Pulmonary artery endothelial cell (primary cell): ENCODE results near the gene RNASEH2A. TPM values are rescaled to one million over a fixed set of nuclear protein-coding genes. Genes with fewer than 3 reads are reported as not detected.

ENCODE experiments used
- DNase-seq: peaks from one replicate; pipeline ENCODE4 v3.0.0-alpha.2; 2011; ENCODE audit warnings: low read depth, low spot score
- total RNA-seq: library from RNA; depleted of rRNA; stranded (reverse); fragments of >200 nt; gene quantifications from 2 replicates; pipeline ENCODE4 v1.2.3, GENCODE V29; 2014

RNASEH2A gene
- total RNA-seq, 1 donor from 2014 or later = 34.7 TPM

GRCh38 chr19:12858041-12858928 is 51.9 kb downstream of the RNASEH2A start:
- no peak for DNase-seq

- DNase-seq = no peak
Measured at GRCh38 chr19:12859546-12859945, 53.2 kb downstream of the RNASEH2A start.

Other genes with a start within 250 kb of the RNASEH2A start
- 6.0 and 9.7 TPM in 2 replicates for gene ZNF490, start 195.8 kb upstream of the RNASEH2A start, total RNA-seq
- gene ZNF791, start 195.7 kb upstream of the RNASEH2A start, total RNA-seq = 17.4 and 19.4 TPM in 2 replicates
- 27.1 and 41.5 TPM in 2 replicates for gene MAN2B1, start 139.8 kb upstream of the RNASEH2A start, total RNA-seq
- gene WDR83, start 139.8 kb upstream of the RNASEH2A start, total RNA-seq = 7.5 and 10.9 TPM in 2 replicates
- gene DHPS, start 124.7 kb upstream of the RNASEH2A start, total RNA-seq = 58.6 and 60.9 TPM in 2 replicates
- not detected in 2 replicates for gene GNG14, start 118.6 kb upstream of the RNASEH2A start, total RNA-seq
- 8.4 and 14.8 TPM in 2 replicates for gene FBXW9, start 110.0 kb upstream of the RNASEH2A start, total RNA-seq
- 23.9 and 31.4 TPM in 2 replicates for gene TNPO2, start 82.7 kb upstream of the RNASEH2A start, total RNA-seq
- 161 and 169 TPM in 2 replicates for gene TRIR, start 71.9 kb upstream of the RNASEH2A start, total RNA-seq
- gene GET3, start 69.1 kb upstream of the RNASEH2A start, total RNA-seq = 113 and 115 TPM in 2 replicates
- gene BEST2, start 54.8 kb upstream of the RNASEH2A start, total RNA-seq = not detected in 2 replicates
- gene HOOK2, start 31.0 kb upstream of the RNASEH2A start, total RNA-seq = 11.4 and 11.5 TPM in 2 replicates
- 33.4 and 41.1 TPM in 2 replicates for gene JUNB, start 15.1 kb upstream of the RNASEH2A start, total RNA-seq
- gene PRDX2, start 4.8 kb upstream of the RNASEH2A start, total RNA-seq = 186 and 250 TPM in 2 replicates
- 0.13 TPM in 1 of 2 replicates, not detected in the other for gene THSD8, start 4.5 kb upstream of the RNASEH2A start, total RNA-seq
- not detected in 2 replicates for gene RTBDN, start 28.0 kb downstream of the RNASEH2A start, total RNA-seq
- gene MAST1, start 31.9 kb downstream of the RNASEH2A start, total RNA-seq = 0.18 and 0.59 TPM in 2 replicates
- 18.4 and 24.6 TPM in 2 replicates for gene DNASE2, start 74.9 kb downstream of the RNASEH2A start, total RNA-seq
- not detected in 2 replicates for gene KLF1, start 80.6 kb downstream of the RNASEH2A start, total RNA-seq
- 25.3 and 29.8 TPM in 2 replicates for gene GCDH, start 84.6 kb downstream of the RNASEH2A start, total RNA-seq
- 0.11 and 0.20 TPM in 2 replicates for gene SYCE2, start 112.7 kb downstream of the RNASEH2A start, total RNA-seq
- 56.4 and 85.4 TPM in 2 replicates for gene FARSA, start 127.1 kb downstream of the RNASEH2A start, total RNA-seq
- gene CALR, start 132.0 kb downstream of the RNASEH2A start, total RNA-seq = 1,409 and 2,169 TPM in 2 replicates
- gene RAD23A, start 139.3 kb downstream of the RNASEH2A start, total RNA-seq = 81.2 and 84.6 TPM in 2 replicates
- 27.3 and 33.3 TPM in 2 replicates for gene GADD45GIP1, start 150.6 kb downstream of the RNASEH2A start, total RNA-seq
- gene DAND5, start 163.0 kb downstream of the RNASEH2A start, total RNA-seq = 0.07 TPM in 1 of 2 replicates, not detected in the other
- 23.3 and 23.8 TPM in 2 replicates for gene NFIX, start 188.9 kb downstream of the RNASEH2A start, total RNA-seq